Stimulated activated CD4-positive, alpha-beta T cell treated with anti-CD3 and anti-CD28 coated beads, Interleukin-2, amount 100 ng/mL, for 24 hours (primary cell): Measurements from ENCODE around the gene MMP7.

Source experiments
- DNase-seq, 2 donors: peaks; one replicate each; pipeline ENCODE4 v3.0.0-alpha.2; 2020

The MMP7 gene

DNA sequence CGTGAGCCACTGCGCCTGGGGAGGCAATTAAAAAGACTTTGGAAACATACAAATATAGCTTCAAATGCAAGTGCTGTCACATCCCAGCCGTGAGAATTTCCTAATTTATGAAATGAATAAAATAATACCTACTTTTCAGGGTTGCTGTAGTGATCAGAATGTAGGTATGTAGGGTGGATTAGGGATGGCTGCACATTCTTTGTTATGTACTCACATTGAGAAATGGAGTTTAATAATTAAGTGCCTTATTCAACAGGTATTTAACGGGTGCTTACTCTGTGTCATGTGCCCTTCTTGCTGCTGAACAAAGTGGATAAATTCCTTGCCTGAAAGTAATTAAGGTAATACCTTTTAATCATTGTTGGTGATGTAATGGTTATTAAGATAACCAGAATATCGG is 37.0 kb downstream of the MMP7 start:
- no peak for DNase-seq

- no peak for DNase-seq
Observed at GRCh38 chr11:102491969-102492368, 38.6 kb downstream of the MMP7 start.

DNA sequence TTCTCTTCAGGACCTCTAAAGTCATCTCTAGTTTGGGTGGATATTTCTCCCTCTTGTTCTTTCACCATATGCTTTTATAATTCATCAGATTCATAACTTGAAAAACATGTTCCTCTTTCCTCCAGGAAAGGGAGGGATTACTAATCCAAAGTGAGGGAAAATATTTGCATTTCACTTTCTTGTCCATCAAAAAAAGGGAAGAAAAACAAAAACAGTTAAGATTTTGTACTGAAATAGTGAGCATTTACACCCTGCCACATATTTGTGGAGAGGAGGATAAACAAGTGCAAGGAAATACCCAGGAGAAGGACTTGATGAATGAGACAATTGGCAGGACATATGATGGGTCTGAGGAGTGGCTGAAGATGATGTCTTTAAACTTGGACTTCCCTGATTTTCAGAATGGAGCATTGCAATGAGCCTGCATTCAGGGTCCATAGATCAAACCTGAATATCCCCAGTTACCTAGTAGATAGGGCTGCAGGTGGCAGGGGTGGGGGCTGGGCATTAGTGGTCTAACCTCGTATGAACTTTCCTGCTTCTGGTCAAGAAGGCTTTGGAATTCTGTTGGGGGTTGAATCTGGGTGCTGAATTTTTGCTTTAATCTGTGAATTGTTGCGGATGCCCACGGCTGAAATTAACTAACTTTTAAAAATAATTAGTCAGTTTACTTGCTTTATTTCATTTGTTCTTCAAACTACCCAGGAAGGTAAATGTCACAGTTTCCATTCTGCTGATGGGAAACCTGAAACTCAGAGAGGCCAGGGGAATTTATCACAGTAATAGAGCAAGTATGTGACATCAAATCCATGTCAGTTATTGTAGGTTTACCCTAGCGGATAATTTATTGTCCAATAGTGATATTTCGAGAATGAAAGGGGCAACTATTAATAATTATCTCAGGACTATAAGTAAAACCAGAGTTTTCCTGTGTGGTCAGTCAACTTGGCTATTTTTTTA is 41.1 kb downstream of the MMP7 start:
- DNase-seq, result no peak

GRCh38 chr11:102488208-102488607 is 42.3 kb downstream of the MMP7 start:
- DNase-seq, result no peak

GRCh38 chr11:102487214-102487613 is 43.3 kb downstream of the MMP7 start:
- no peak for DNase-seq

GRCh38 chr11:102486584-102486983 is 44.0 kb downstream of the MMP7 start:
- DNase-seq, result no peak

GRCh38 chr11:102485095-102485722 is 45.3 kb downstream of the MMP7 start:
- no peak for DNase-seq

- DNase-seq, result no peak
Observed at GRCh38 chr11:102482433-102482832, 48.1 kb downstream of the MMP7 start.

DNA sequence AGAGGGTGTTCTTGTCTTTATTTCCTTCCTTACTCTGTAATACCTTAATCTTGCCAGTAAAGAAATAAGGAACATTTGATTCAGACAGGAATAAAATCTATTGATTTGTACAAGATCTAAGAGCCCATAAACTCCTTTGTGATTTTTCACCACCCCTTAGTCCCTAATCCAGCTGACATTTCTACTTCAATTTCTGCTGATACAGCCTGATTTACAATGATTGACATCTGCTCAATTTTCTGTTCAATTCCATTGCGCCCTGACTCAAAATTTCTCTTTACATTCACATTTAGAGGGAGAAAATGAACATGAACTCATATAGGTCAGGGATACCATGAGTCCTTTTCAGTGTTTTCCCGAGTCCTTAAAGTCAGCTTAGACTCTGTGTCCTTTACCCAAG is 50.8 kb downstream of the MMP7 start:
- DNase-seq, result no peak

DNA sequence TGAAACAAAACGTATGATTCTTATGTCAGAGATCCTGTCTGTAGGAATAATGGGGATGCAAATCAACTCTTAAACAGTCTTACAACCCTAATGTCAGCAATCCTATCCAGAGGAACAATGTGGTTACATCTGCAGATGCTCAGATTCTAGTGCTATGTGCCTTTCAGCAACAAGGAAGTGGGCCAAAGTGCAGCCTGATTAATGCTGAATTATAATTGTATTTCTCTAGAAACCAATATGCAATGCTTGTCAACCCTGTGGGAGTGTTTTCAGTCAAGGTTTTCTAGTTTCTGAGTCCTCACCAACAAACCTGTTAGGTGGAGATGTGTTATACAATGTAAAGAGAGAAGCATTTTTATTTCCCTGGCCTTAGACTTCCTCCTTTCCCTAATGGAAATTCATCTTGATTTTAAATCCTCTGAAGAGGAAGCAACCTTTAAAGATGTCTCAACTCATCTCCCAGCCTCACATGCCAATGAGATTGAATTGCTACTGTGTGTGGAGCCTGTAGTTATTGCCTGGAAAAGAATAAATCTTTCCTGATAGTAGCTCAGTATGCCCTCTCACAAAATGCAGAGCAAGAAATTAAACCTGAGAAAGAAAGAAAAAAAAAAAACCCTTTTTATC is 51.8 kb downstream of the MMP7 start:
- no peak for DNase-seq

DNA sequence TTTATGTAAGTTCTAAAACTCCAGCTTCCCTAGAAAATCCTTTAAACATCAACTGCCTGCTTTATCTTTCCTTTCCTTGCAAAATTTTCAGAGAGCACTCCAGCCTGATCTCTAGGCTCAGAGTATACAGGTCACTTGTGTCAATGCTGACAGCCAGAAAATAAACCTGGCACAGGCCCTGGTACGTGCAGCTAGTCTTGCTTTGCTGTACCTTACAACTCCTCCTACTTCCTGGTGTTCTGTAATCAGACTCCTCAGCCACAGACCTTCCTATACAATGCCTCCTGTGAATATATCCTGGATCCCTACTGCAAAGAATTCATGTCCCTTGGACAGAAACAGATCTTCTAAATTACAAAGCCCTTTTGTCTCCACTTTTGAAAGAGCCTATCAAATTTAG is 53.7 kb downstream of the MMP7 start:
- DNase-seq, result peak in 1 of 2 donors; percentile 29

- DNase-seq, result no peak
Observed at GRCh38 chr11:102476069-102476468, 54.5 kb downstream of the MMP7 start.

GRCh38 chr11:102473543-102473942 is 57.0 kb downstream of the MMP7 start:
- DNase-seq, result peak in 1 of 2 donors; percentile 11

- DNase-seq, result no peak
Observed at GRCh38 chr11:102472127-102472526, 58.4 kb downstream of the MMP7 start.

DNA sequence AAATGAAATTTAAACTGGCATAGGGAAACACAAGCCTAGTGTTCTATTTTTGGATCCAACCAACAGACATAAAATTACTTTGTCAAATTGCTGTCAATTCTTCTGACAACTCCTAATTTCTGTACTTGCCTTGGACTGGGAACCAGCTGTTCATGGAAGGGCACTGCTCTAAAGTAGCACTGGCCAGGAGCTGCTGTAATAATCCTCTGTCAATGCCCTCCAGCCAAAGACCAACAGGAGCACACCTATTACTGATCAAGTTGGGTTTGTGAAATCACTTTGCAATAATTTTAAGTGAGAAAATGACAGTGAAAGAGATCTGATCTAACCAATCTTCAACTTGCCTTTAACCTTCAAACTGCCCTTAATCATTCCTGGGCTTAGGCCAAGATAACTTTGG is 59.1 kb downstream of the MMP7 start:
- no peak for DNase-seq
